Naive thymus-derived CD8-positive, alpha-beta T cell (primary cell): ENCODE measurements around the gene BTBD2. TPM values are rescaled to one million over a fixed set of nuclear protein-coding genes. Genes with fewer than 3 reads are reported as not detected.

Source experiments
- ATAC-seq, 2 donors: fragments of 150-1000 bp; cut with Tn5 transposase in 1 of 2; sonication (Bioruptor Pico), chemical (Tn5 transposase) in 1 of 2; 1 replicate in 1 of 2; 2 replicates in 1 of 2; pipeline ENCODE4 v1.10.0; 2021; ENCODE audit warnings: mild to moderate bottlenecking in 2 of 2, moderate library complexity in 2 of 2
- POLR2A ChIA-PET: fragments of 350-600 bp; sonication (Branson Sonifier 250); formaldehyde crosslinking; loops from one replicate; lab custom pipeline; 2021; ENCODE audit warnings: antibody characterized with exemption; lab: Charles Lee
- DNase-seq, 10 donors: peaks; one replicate each; pipeline versions ENCODE4 v3.0.0 to v3.0.0-alpha.2; 2020 to 2022
- H3K27ac Mint-ChIP-seq, 10 donors: one replicate each; pipeline ENCODE4 v1.8.0; 2020 to 2022; ENCODE audit warnings: mild to moderate bottlenecking in 10 of 10, mixed read lengths in 10 of 10, moderate library complexity in 4 of 10, inconsistent platforms in 1 of 10
- H3K27me3 Mint-ChIP-seq, 5 donors: one replicate each; pipeline ENCODE4 v1.8.0; 2021 to 2022; ENCODE audit warnings: mixed read lengths in 5 of 5
- H3K36me3 Mint-ChIP-seq, 3 donors: one replicate each; pipeline ENCODE4 v1.8.0; 2020 to 2022; ENCODE audit warnings: mixed read lengths in 3 of 3, mild to moderate bottlenecking in 2 of 3, inconsistent platforms in 1 of 3
- H3K4me1 Mint-ChIP-seq, 4 donors: one replicate each; pipeline ENCODE4 v1.8.0; 2021 to 2022; ENCODE audit warnings: mixed read lengths in 4 of 4
- H3K4me3 Mint-ChIP-seq, 10 donors: one replicate each; pipeline ENCODE4 v1.8.0; 2020 to 2022; ENCODE audit warnings: mild to moderate bottlenecking in 10 of 10, mixed read lengths in 10 of 10, moderate library complexity in 6 of 10, inconsistent platforms in 1 of 10
- H3K9me3 Mint-ChIP-seq, 9 donors: one replicate each; pipeline ENCODE4 v1.8.0; 2020 to 2022; ENCODE audit warnings: mixed read lengths in 9 of 9, mild to moderate bottlenecking in 3 of 9, inconsistent platforms in 1 of 9, moderate library complexity in 1 of 9
- polyA plus RNA-seq, 3 donors: library from polyadenylated mRNA; unstranded; fragments of 300-500 nt; fragmentation: Illumina TruSeq; gene quantifications; one replicate each; pipeline ENCODE4 v1.2.3, GENCODE V29; 2021
- total RNA-seq, 8 experiments: library from RNA in 2 of 8; stranded (reverse) in 2 of 8; gene quantifications; one replicate each; pipeline ENCODE4 v1.2.3 and lab custom pipeline; 2021 to 2026

The BTBD2 gene
- total and polyA plus RNA-seq, 5 experiments from 2014 or later: 3.2 to 64.1 (median 7.3) TPM

- peak overlapping the region in 3 of 10 donors; percentile 15 to 37 (median 34) for H3K27ac Mint-ChIP-seq
- peaks cover 0 to 25% (median 2%) of the 10 kb centered on the region in 3 donors for H3K36me3 Mint-ChIP-seq
- H3K4me1 Mint-ChIP-seq: peaks cover 16 to 49% (median 25%) of the 10 kb centered on the region in 4 donors
- DNase-seq: no peak
- POLR2A ChIA-PET: interaction anchor here (1.4 to 1.5 kb wide), 2 partner anchors 11 to 28 kb away, joined by 4 read pairs; no protein-coding TSS in a partner anchor
- H3K27me3 Mint-ChIP-seq: no peaks in the 10 kb centered on the region
- no peaks in the 10 kb centered on the region for H3K9me3 Mint-ChIP-seq
- no peak overlapping the region for H3K4me3 Mint-ChIP-seq
- ATAC-seq: no peak
Observed at GRCh38 chr19:1970003-1970805, 45.3 kb downstream of the BTBD2 start.

- Mint-ChIP-seq H3K4me1 (peaks cover 16 to 49% (median 25%) of the 10 kb centered on the region in 4 donors), H3K36me3 (peaks cover 0 to 23% (median 2%) of the 10 kb centered on the region in 3 donors), H3K9me3 (no peaks in the 10 kb centered on the region), H3K27me3 (no peaks in the 10 kb centered on the region), H3K4me3 (peak overlapping the region in 2 of 10 donors; percentile 19 to 26), H3K27ac (peak overlapping the region in 4 of 10 donors; percentile 31 to 88 (median 52))
- POLR2A ChIA-PET: interaction anchor here (1.4 kb wide), 1 partner anchor 27 kb away, joined by 4 read pairs; no protein-coding TSS in a partner anchor
- no peak for DNase-seq
- ATAC-seq: no peak
Observed at GRCh38 chr19:1969176-1970002, 46.1 kb downstream of the BTBD2 start.

DNA sequence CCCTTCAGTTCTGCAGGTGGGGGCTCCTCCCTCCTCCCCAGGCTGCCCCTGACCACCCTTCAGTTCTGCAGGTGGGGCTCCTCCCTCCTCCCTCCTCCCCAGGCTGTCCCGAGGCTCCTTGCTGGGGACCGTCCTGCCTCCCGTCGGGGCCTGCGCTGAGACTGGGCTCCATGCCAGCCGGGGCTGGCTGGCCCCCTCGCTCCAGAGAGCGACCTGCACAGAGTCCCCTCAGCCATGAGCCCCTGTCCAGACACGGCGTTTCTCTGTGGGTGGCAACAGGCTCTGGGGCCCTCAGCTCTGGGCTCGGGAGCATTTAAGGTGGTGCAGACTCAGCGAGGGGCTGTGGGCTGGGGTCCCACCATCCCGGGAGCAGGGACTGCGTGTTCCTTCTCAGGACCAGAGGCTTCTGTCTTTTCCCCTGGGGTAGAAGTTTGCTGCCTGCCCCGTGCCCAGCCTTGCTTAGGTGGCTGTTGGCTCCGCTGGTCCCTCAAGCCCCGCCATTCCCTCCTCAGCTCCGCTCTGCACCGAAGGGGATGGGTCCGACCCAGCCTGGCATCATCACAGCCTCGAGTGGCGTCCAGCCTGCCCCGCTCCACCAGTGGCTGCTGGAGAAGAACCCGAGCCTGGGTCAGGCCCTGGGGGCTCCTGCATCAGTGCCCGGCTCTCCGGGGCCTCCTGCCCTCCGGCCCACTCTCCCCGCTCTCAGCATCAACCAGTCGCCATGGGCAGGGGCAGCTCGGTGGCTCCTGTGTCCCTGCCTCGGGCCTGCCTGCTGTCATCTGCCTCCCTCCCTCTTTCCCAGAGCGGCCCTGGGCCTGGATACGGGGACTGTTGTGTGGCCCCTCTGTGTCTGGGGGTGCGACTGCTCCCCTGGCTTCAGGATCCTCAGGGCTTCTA lies 47.0 kb downstream of the BTBD2 start:
- POLR2A ChIA-PET: interaction anchor here (1.4 kb wide), 1 partner anchor 26 kb away, joined by 4 read pairs; no protein-coding TSS in a partner anchor
- H3K27ac Mint-ChIP-seq: peak overlapping the region in 5 of 10 donors; percentile 27 to 85 (median 62)
- ATAC-seq: no peak
- H3K27me3 Mint-ChIP-seq: no peaks in the 10 kb centered on the region
- no peaks in the 10 kb centered on the region for H3K9me3 Mint-ChIP-seq
- DNase-seq: no peak
- H3K4me3 Mint-ChIP-seq: peak overlapping the region in 4 of 10 donors; percentile 19 to 29 (median 24)
- H3K4me1 Mint-ChIP-seq: peaks cover 14 to 45% (median 23%) of the 10 kb centered on the region in 4 donors
- peaks cover 0 to 20% (median 2%) of the 10 kb centered on the region in 3 donors for H3K36me3 Mint-ChIP-seq

DNA sequence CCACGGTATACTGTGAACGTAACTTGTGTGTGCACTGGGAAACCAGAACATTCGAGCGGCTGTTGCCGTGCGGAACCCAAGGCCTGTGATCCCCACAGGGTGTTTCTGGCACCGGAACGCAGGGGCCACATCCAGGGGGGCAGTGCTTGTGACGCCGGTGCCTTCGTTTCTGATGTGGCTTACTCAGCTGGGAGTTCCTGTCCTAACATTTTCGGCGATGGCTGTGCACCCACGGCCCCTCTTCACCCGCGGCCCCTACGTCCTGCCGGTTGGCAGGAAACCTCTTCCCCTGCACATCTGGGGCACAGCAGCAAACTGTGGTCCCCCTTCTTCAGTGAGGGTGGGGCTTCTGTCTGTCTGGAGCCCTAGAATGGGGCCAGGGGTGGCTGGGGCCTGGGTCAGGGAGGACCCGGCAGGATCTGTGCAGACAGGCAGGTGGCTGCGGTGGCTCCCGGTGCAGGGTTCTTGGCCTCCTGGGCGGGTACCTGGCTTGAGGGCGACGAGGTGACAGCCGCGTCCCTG lies 48.4 kb downstream of the BTBD2 start:
- peak overlapping the region; percentile 61 to 83 (median 76) for H3K4me3 Mint-ChIP-seq
- peak; percentile 60 to 85 for ATAC-seq
- H3K27ac Mint-ChIP-seq: peak overlapping the region; percentile 60 to 94 (median 88)
- H3K27me3 Mint-ChIP-seq: no peaks in the 10 kb centered on the region
- H3K4me1 Mint-ChIP-seq: peaks cover 12 to 35% (median 18%) of the 10 kb centered on the region in 4 donors
- DNase-seq: peak in 8 of 10 donors; percentile 21 to 75 (median 60)
- H3K9me3 Mint-ChIP-seq: no peaks in the 10 kb centered on the region
- peaks cover 0 to 24% (median 2%) of the 10 kb centered on the region in 3 donors for H3K36me3 Mint-ChIP-seq
- POLR2A ChIA-PET: interaction anchor here (0.7 to 1.3 kb wide), 2 partner anchors 25 to 323 kb away, joined by 3 to 4 read pairs; no protein-coding TSS in a partner anchor

DNA sequence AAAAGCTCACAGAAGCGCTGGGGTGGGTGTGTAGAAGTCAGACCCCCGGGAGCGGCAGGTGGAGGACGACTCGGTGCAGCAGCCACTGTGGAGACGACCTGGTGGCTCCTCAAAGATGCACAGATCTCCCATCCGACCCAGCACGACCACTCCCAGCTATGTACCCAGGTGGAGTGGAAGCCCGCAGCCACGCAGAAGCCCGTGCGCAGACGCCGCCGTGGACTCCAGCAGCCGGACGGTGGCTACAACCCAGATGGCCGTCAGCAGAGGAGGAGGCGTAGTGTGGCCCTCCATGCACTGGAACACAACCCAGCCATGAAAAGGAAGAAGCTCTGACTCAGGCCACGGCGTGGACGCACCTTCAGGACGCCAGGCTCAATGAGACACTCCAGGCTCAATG lies 52.8 kb downstream of the BTBD2 start:
- DNase-seq (no peak), ATAC-seq (no peak)
- Mint-ChIP-seq H3K4me1 (peaks cover 10 to 40% (median 21%) of the 10 kb centered on the region in 4 donors), H3K9me3 (no peaks in the 10 kb centered on the region), H3K27me3 (no peaks in the 10 kb centered on the region), H3K36me3 (peaks cover 0 to 13% (median 2%) of the 10 kb centered on the region in 3 donors), H3K27ac (peak overlapping the region in 3 of 10 donors; percentile 51 to 84 (median 65)), H3K4me3 (no peak overlapping the region)
- POLR2A ChIA-PET: interaction anchor here (0.6 kb wide), 1 partner anchor 24 kb away, joined by 4 read pairs; no protein-coding TSS in a partner anchor

DNA sequence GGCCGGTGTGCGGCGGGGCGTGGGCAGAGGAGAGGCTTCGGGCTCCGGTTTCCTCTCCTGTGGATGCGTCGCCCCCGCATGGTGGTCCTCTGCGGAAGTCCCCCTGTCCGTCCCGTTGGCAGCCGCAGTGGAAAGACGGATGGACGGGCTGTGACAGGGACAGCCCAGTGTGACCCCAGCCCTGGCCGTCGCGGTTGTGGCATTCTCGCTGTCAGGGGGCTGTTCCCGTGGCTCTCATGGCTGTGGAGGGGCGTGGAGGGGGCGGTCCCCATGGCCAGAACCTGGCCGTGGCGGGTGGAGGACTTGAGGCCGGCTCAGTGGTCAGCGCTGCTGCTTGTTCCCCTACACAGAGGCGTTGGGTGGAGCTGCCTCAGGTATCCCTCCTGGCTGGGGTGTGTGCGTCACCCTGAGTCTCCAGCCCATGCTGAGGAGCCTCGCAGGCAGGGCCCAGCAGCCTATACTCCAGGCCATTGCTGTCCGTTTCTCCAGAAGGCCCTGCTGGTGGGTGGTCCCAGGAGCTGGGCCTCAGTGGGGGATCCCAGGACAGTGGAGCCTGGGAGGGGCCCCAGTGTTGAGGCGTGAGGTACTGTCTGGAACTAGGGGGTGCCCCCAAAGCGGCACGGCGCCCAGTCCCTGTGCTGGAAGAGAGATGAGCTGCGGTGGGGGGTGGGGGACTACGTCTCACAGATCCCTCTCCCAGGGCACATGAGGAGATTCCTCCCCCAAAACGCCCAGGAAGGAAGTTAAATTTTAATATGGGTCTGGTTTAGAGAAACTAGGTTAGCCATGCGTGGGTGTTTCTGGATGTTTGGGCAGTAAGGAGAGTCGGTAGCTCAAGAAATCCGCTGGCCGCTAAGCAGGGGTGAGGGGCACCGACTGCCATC lies 54.3 kb downstream of the BTBD2 start:
- peaks cover 7 to 37% (median 18%) of the 10 kb centered on the region in 4 donors for H3K4me1 Mint-ChIP-seq
- no peaks in the 10 kb centered on the region for H3K9me3 Mint-ChIP-seq
- peak overlapping the region in 1 of 10 donors; percentile 2 for H3K4me3 Mint-ChIP-seq
- POLR2A ChIA-PET: interaction anchor here (0.6 to 1.3 kb wide), 3 partner anchors 11 to 311 kb away, joined by 3 to 8 read pairs (median 3); no protein-coding TSS in a partner anchor
- ATAC-seq (no peak), DNase-seq (no peak)
- H3K36me3 Mint-ChIP-seq: peaks cover 0 to 13% (median 2%) of the 10 kb centered on the region in 3 donors
- H3K27me3 Mint-ChIP-seq: no peaks in the 10 kb centered on the region
- H3K27ac Mint-ChIP-seq: peak overlapping the region in 4 of 10 donors; percentile 21 to 44 (median 34)

DNA sequence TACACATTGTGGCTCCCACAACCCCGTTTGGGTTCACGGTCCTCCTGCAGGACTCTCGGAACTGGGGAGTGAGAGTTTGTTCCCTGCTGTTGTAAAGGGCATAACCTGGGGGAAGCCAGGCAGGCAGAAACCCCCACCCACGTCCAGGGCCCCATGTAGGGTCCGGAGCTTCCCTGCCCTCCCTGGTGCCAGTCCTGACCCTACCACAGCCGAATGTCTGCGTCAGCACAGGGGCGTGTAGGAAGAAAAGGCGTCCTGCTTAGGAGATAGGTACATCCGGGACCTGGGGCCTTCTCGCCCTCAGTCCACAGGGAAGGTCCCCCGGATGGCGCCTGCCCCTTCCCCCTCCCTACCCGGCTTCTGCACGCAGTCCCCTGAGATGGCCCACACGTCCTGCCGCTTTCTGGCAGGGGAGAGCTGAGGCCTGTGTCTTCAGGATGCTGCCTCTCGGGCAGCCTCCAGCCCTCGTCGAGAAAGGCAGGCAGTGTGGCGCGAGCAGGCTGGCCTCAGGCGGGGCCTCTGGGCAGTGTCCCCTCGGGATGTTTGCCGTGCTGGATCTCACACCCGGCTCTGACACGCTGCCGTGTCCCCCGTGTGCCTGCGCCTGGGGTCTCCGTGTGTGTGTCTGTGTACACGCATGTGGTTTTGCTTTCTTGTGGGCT lies 55.5 kb downstream of the BTBD2 start:
- ATAC-seq (no peak), DNase-seq (no peak)
- POLR2A ChIA-PET: no interaction called here
- H3K36me3 Mint-ChIP-seq: peaks cover 0 to 13% (median 0%) of the 10 kb centered on the region in 3 donors
- no peaks in the 10 kb centered on the region for H3K27me3 Mint-ChIP-seq
- H3K4me1 Mint-ChIP-seq: peaks cover 5 to 34% (median 13%) of the 10 kb centered on the region in 4 donors
- H3K9me3 Mint-ChIP-seq: no peaks in the 10 kb centered on the region
- H3K27ac Mint-ChIP-seq: peak overlapping the region in 3 of 10 donors; percentile 5 to 81 (median 41)
- H3K4me3 Mint-ChIP-seq: peak overlapping the region in 2 of 10 donors; percentile 25 to 30

DNA sequence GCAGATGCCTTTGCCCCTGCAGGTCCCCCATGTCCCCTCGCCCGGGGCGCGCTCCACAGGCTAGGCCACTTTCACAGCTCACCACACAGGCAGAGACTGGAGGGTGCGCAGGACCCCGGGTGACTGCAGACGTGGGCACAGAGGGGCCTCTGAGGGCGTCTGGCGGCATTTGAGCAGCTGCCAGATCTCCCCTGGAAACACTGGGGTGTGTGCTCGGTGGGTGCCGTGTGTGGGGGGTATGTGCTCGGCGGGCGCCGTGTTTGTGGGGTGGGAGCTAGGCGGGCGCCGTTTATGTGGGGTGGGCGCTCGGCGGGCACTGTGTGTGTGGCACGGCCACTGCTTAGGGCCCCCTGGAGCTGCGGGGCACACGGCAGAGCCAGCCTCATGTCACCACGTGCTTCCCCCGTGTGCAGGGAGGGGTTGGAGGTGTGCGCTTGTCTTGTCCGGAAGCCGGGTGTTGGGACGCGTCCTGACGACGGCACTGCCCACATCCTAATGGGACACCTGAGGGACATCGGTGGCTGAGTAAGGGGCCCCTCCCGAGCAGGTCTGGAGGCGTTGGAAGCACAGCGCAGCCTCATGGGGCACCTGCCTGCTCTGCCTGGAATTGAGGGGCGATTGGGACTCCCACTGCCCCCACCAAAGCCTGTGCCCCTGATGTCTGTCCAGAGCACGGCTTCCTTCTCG lies 57.8 kb downstream of the BTBD2 start:
- DNase-seq (no peak), ATAC-seq (no peak)
- H3K4me3 Mint-ChIP-seq: no peak overlapping the region
- H3K4me1 Mint-ChIP-seq: peaks cover 8 to 35% (median 13%) of the 10 kb centered on the region in 4 donors
- H3K9me3 Mint-ChIP-seq: no peaks in the 10 kb centered on the region
- peak overlapping the region in 2 of 10 donors; percentile 22 to 34 for H3K27ac Mint-ChIP-seq
- H3K27me3 Mint-ChIP-seq: no peaks in the 10 kb centered on the region
- POLR2A ChIA-PET: interaction anchor here (0.5 kb wide), 1 partner anchor 51 kb away, joined by 4 read pairs; no protein-coding TSS in a partner anchor
- H3K36me3 Mint-ChIP-seq: peaks cover 0 to 9% (median 0%) of the 10 kb centered on the region in 3 donors

GRCh38 chr19:1956868-1957492 lies 58.5 kb downstream of the BTBD2 start:
- Mint-ChIP-seq H3K9me3 (no peaks in the 10 kb centered on the region), H3K27ac (peak overlapping the region in 3 of 10 donors; percentile 14 to 83 (median 22)), H3K27me3 (no peaks in the 10 kb centered on the region), H3K4me3 (no peak overlapping the region), H3K36me3 (peaks cover 0 to 14% (median under 1%) of the 10 kb centered on the region in 3 donors), H3K4me1 (peaks cover 10 to 42% (median 16%) of the 10 kb centered on the region in 4 donors)
- DNase-seq: no peak
- POLR2A ChIA-PET: interaction anchor here (0.5 kb wide), 1 partner anchor 66 kb away, joined by 3 read pairs; no protein-coding TSS in a partner anchor
- ATAC-seq: no peak
